GM23338 (cell line): ENCODE data around the gene PRCD.

Experiments
- CREB1 ChIP-seq: fragments of 250-450 bp; sonication (Bioruptor Pico); IDR thresholded peaks from 2 replicates; pipeline ENCODE4 v1.5.0; 2020; ENCODE audit warnings: low read depth, mild to moderate bottlenecking, moderate library complexity
- EZH2 ChIP-seq: fragments of 200-600 bp; sonication (generic); IDR thresholded peaks from one replicate; pipeline ENCODE4 v1.8.0; 2017; ENCODE audit warnings: antibody characterized with exemption, mild to moderate bottlenecking, low read depth; ENCODE audit not compliant: unreplicated experiment
- EZH2phosphoT487 ChIP-seq: fragments of 200-600 bp; sonication (generic); IDR thresholded peaks from one replicate; pipeline ENCODE4 v1.8.1; 2018; ENCODE audit warnings: antibody characterized with exemption; ENCODE audit not compliant: unreplicated experiment
- JUNB ChIP-seq: IDR thresholded peaks from one replicate; pipeline ENCODE4 v1.6.1; 2016; ENCODE audit warnings: antibody characterized with exemption; ENCODE audit not compliant: unreplicated experiment
- NANOG ChIP-seq: IDR thresholded peaks from 2 replicates; pipeline ENCODE4 v1.6.1; 2016; ENCODE audit warnings: antibody characterized with exemption, borderline replicate concordance
- POLR2AphosphoS5 ChIP-seq: IDR thresholded peaks from 2 replicates; pipeline ENCODE4 v1.6.1; 2016; ENCODE audit warnings: antibody characterized with exemption, low read depth
- ZNF114 ChIP-seq: fragments of 250-450 bp; sonication (Bioruptor Pico); IDR thresholded peaks from 2 replicates; pipeline ENCODE4 v1.5.0; 2020; ENCODE audit warnings: mild to moderate bottlenecking, moderate library complexity
- ZNF331 ChIP-seq: fragments of 250-450 bp; sonication (Bioruptor Pico); IDR thresholded peaks from 2 replicates; pipeline ENCODE4 v1.5.0; 2020; ENCODE audit warnings: low read depth, mild to moderate bottlenecking, moderate library complexity
- TF ChIP-seq, protein P1 (sequence below), 2 experiments: fragments of 200-600 bp in 1 of 2; sonication (generic) in 1 of 2; conservative IDR thresholded peaks; 2 replicates each; pipeline versions ENCODE4 v1.5.1 to v1.6.1; 2016 to 2017; ENCODE audit warnings: antibody characterized with exemption in 2 of 2, low read depth in 2 of 2, mild to moderate bottlenecking in 2 of 2, moderate library complexity in 1 of 2
- TF ChIP-seq, protein P2 (sequence below): IDR thresholded peaks from one replicate; pipeline ENCODE4 v1.6.1; 2018; ENCODE audit warnings: antibody characterized with exemption; ENCODE audit not compliant: unreplicated experiment
- TF ChIP-seq, protein P3 (sequence below): IDR thresholded peaks from 2 replicates; pipeline ENCODE4 v1.6.1; 2016; ENCODE audit warnings: antibody characterized with exemption

DNA sequence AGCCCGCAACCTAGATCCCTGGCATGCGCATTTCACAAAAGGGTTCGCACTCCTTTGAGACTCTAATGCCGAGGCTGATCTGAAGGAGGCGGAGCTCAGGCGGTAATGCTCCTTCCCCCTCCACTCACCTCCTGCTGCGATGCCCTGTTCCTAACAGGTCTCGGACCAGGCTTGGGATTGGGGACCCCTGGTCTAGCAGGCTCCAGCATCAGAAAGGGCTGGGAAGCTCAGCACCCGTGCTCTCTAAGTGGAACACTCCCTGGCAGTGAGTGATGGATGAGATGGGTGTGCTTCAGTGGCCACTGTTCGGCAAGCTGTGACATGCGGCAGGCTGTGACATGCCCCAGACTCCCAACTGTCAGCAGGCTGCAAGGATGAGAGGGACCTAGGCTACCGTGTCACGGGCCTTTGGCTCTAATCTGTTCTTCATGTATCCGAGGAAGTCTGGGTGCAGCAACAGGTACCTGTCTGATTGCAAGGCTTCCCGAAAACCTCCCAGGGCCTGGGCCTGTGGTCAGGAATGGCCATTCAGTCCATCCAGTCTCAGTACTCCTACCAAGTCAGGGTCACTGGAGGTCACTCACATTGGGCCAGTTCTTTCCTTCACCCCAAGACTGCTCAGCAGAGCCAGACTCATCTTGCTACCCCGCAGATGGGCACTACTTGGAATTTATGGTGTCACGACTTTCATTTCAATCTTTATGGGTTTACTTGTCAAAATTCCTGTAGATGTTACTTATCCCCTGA is 47.1 kb downstream of the PRCD start:
- TF ChIP-seq EZH2phosphoT487, result no peak
- TF ChIP-seq, protein P1, sequence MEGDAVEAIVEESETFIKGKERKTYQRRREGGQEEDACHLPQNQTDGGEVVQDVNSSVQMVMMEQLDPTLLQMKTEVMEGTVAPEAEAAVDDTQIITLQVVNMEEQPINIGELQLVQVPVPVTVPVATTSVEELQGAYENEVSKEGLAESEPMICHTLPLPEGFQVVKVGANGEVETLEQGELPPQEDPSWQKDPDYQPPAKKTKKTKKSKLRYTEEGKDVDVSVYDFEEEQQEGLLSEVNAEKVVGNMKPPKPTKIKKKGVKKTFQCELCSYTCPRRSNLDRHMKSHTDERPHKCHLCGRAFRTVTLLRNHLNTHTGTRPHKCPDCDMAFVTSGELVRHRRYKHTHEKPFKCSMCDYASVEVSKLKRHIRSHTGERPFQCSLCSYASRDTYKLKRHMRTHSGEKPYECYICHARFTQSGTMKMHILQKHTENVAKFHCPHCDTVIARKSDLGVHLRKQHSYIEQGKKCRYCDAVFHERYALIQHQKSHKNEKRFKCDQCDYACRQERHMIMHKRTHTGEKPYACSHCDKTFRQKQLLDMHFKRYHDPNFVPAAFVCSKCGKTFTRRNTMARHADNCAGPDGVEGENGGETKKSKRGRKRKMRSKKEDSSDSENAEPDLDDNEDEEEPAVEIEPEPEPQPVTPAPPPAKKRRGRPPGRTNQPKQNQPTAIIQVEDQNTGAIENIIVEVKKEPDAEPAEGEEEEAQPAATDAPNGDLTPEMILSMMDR (conservative IDR thresholded peaks at IDR 0.05; ENCODE audit: low read depth in 2 of 2), result no peak
- no peak for TF ChIP-seq JUNB
- TF ChIP-seq, protein P2, sequence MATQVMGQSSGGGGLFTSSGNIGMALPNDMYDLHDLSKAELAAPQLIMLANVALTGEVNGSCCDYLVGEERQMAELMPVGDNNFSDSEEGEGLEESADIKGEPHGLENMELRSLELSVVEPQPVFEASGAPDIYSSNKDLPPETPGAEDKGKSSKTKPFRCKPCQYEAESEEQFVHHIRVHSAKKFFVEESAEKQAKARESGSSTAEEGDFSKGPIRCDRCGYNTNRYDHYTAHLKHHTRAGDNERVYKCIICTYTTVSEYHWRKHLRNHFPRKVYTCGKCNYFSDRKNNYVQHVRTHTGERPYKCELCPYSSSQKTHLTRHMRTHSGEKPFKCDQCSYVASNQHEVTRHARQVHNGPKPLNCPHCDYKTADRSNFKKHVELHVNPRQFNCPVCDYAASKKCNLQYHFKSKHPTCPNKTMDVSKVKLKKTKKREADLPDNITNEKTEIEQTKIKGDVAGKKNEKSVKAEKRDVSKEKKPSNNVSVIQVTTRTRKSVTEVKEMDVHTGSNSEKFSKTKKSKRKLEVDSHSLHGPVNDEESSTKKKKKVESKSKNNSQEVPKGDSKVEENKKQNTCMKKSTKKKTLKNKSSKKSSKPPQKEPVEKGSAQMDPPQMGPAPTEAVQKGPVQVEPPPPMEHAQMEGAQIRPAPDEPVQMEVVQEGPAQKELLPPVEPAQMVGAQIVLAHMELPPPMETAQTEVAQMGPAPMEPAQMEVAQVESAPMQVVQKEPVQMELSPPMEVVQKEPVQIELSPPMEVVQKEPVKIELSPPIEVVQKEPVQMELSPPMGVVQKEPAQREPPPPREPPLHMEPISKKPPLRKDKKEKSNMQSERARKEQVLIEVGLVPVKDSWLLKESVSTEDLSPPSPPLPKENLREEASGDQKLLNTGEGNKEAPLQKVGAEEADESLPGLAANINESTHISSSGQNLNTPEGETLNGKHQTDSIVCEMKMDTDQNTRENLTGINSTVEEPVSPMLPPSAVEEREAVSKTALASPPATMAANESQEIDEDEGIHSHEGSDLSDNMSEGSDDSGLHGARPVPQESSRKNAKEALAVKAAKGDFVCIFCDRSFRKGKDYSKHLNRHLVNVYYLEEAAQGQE, result no peak
- TF ChIP-seq POLR2AphosphoS5, result no peak
- peak; percentile 12 for TF ChIP-seq EZH2
- no peak for TF ChIP-seq ZNF331 (CRISPR knock-in tag)
- TF ChIP-seq, protein P3, sequence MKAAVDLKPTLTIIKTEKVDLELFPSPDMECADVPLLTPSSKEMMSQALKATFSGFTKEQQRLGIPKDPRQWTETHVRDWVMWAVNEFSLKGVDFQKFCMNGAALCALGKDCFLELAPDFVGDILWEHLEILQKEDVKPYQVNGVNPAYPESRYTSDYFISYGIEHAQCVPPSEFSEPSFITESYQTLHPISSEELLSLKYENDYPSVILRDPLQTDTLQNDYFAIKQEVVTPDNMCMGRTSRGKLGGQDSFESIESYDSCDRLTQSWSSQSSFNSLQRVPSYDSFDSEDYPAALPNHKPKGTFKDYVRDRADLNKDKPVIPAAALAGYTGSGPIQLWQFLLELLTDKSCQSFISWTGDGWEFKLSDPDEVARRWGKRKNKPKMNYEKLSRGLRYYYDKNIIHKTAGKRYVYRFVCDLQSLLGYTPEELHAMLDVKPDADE, result no peak
- TF ChIP-seq ZNF114 (CRISPR knock-in tag), result no peak
- no peak for TF ChIP-seq CREB1 (CRISPR knock-in tag)
- no peak for TF ChIP-seq NANOG
